B cell (primary cell): Measurements from ENCODE around the gene ATP8B3. TPM values are rescaled to one million over a fixed set of nuclear protein-coding genes. Genes with fewer than 3 reads are reported as not detected.

Experiments
- ATAC-seq: fragments of 200-7000 bp; cut with Tn5 transposase; one replicate; pipeline ENCODE4 v1.10.0; 2021; ENCODE audit warnings: low read depth, mild to moderate bottlenecking, moderate number of reproducible peaks, moderate library complexity
- CTCF ChIA-PET: fragments of 350-600 bp; sonication (Branson Sonifier 250); formaldehyde crosslinking; loops from one replicate; lab custom pipeline; 2021; ENCODE audit warnings: antibody characterized with exemption, inconsistent platforms; lab: Charles Lee
- POLR2A ChIA-PET: fragments of 350-600 bp; sonication (Branson Sonifier 250); formaldehyde crosslinking; loops from one replicate; lab custom pipeline; 2021; ENCODE audit warnings: antibody characterized with exemption; lab: Charles Lee
- DNase-seq: peaks from one replicate; pipeline ENCODE4 v3.0.0; 2013
- H2AFZ ChIP-seq: 2 replicates; pipeline ENCODE4 v1.6.1; 2012; ENCODE audit warnings: mild to moderate bottlenecking, low read depth, low read length; ENCODE audit not compliant: insufficient read depth, poor library complexity, severe bottlenecking
- H3K27ac ChIP-seq, 2 donors: 1 replicate in 1 of 2; 2 replicates in 1 of 2; pipeline ENCODE4 v1.5.1; 2012 to 2013; ENCODE audit warnings: low read length in 2 of 2, mild to moderate bottlenecking in 2 of 2, moderate library complexity in 1 of 2
- H3K27me3 ChIP-seq, 4 experiments: fragments of 200-600 bp in 1 of 4; sonication (generic) in 1 of 4; replicated peaks in 1 of 4; 1 replicate in 2 of 4; 2 replicates in 2 of 4; pipeline versions ENCODE4 v1.6.1 to v1.7.0; 2013 to 2016; ENCODE audit warnings: low read length in 3 of 4, mild to moderate bottlenecking in 2 of 4, mixed read lengths in 1 of 4, moderate library complexity in 1 of 4; ENCODE audit not compliant: insufficient read depth in 4 of 4, control insufficient read depth in 3 of 4; ENCODE audit errors: control extremely low read depth in 1 of 4
- H3K36me3 ChIP-seq, 2 experiments: replicated peaks in 1 of 2; 1 replicate in 1 of 2; 2 replicates in 1 of 2; pipeline versions ENCODE4 v1.6.1 to v1.7.1; 2013; ENCODE audit warnings: low read length in 1 of 2; ENCODE audit not compliant: insufficient read depth in 2 of 2, control insufficient read depth in 1 of 2; ENCODE audit errors: control extremely low read depth in 1 of 2, extremely low read depth in 1 of 2
- H3K4me1 ChIP-seq, 2 donors: fragments of 200-600 bp in 1 of 2; sonication (generic) in 1 of 2; 1 replicate in 1 of 2; 2 replicates in 1 of 2; pipeline versions ENCODE4 v1.5.1 to v1.6.1; 2013 to 2017; ENCODE audit warnings: low read length in 2 of 2; ENCODE audit not compliant: control insufficient read depth in 2 of 2, insufficient read depth in 2 of 2
- H3K4me2 ChIP-seq: replicated peaks from 2 replicates; pipeline ENCODE3; 2012; ENCODE audit warnings: mild to moderate bottlenecking, low read depth, low read length; ENCODE audit not compliant: poor library complexity, severe bottlenecking
- H3K4me3 ChIP-seq, 5 experiments: fragments of 200-600 bp in 1 of 5; sonication (generic) in 1 of 5; 1 replicate in 3 of 5; 2 replicates in 2 of 5; pipeline versions ENCODE4 v1.5.1 to v1.7.0; 2011 to 2016; ENCODE audit warnings: low read length in 4 of 5, mild to moderate bottlenecking in 4 of 5, low read depth in 2 of 5, control low read depth in 1 of 5, moderate library complexity in 1 of 5; ENCODE audit not compliant: insufficient read depth in 1 of 5; ENCODE audit errors: control extremely low read depth in 1 of 5, extremely low read depth in 1 of 5
- H3K79me2 ChIP-seq: fragments of 200-600 bp; sonication (generic); one replicate; pipeline ENCODE4 v1.6.0; 2016; ENCODE audit warnings: low read length; ENCODE audit not compliant: control insufficient read depth, insufficient read depth
- H3K9ac ChIP-seq: fragments of 200-600 bp; sonication (generic); 2 replicates; pipeline ENCODE4 v1.6.1; 2017; ENCODE audit warnings: mild to moderate bottlenecking, low read length, moderate library complexity
- H3K9me3 ChIP-seq, 3 donors: one replicate each; pipeline versions ENCODE4 v1.6.1 to v1.7.1; 2013; ENCODE audit warnings: low read length in 2 of 3; ENCODE audit not compliant: control insufficient read depth in 2 of 3, insufficient read depth in 1 of 3; ENCODE audit errors: control extremely low read depth in 1 of 3
- H4K20me1 ChIP-seq: 2 replicates; pipeline ENCODE4 v1.6.0; 2012; ENCODE audit warnings: mild to moderate bottlenecking, low read length; ENCODE audit not compliant: insufficient read depth, control insufficient read depth, poor library complexity, severe bottlenecking
- H3K27ac Mint-ChIP-seq: one replicate; pipeline ENCODE4 v1.8.0; 2021; ENCODE audit warnings: mixed read lengths
- H3K27me3 Mint-ChIP-seq: one replicate; pipeline ENCODE4 v1.8.0; 2021; ENCODE audit warnings: mixed read lengths
- H3K4me1 Mint-ChIP-seq: one replicate; pipeline ENCODE4 v1.8.0; 2021; ENCODE audit warnings: mixed read lengths
- H3K4me3 Mint-ChIP-seq: one replicate; pipeline ENCODE4 v1.8.0; 2021; ENCODE audit warnings: mixed read lengths
- H3K9me3 Mint-ChIP-seq: one replicate; pipeline ENCODE4 v1.8.0; 2022; ENCODE audit warnings: mixed read lengths; ENCODE audit not compliant: insufficient read depth
- CTCF ChIP-seq: fragments of 200-600 bp; IDR thresholded peaks from one replicate; pipeline ENCODE4 v1.8.0; 2022; ENCODE audit warnings: antibody characterized with exemption, mild to moderate bottlenecking
- EZH2 ChIP-seq: IDR thresholded peaks from 2 replicates; pipeline ENCODE4 v1.6.1; 2012; ENCODE audit warnings: borderline replicate concordance, low read depth, mild to moderate bottlenecking, moderate library complexity, low read length; ENCODE audit not compliant: insufficient read depth, poor library complexity, severe bottlenecking
- WGBS: methylation state at CpG from one replicate; pipeline ENCODE4 v1.1.5; 2013; ENCODE audit warnings: missing lambda C conversion rate; ENCODE audit not compliant: insufficient coverage; 5-methylcytosine and 5-hydroxymethylcytosine counted together
- intact Hi-C: fragments of 100-400 bp; cut with micrococcal nuclease; formaldehyde crosslinking; loops from one replicate; pipeline ENCODE4 v1.10.0; 2022
- polyA plus RNA-seq: library from polyadenylated mRNA; depleted of rRNA; stranded (reverse); fragments of >200 nt; gene quantifications from 2 replicates; pipeline ENCODE4 v1.2.3, GENCODE V29; 2012
- total RNA-seq, 2 donors: library from RNA; stranded (reverse); fragments of 120-200 nt in 1 of 2; gene quantifications; 1 replicate in 1 of 2; 2 replicates in 1 of 2; pipeline versions ENCODE4 v1.2.3 to v1.2.4, GENCODE V29; 2013 to 2022

The ATP8B3 gene
- total and polyA plus RNA-seq, 2 donors (not counting 1 experiment from before 2014, with no cell fraction given), result 0.89 to 5.1 TPM

GRCh38 chr19:1751367-1752008 is 60.6 kb downstream of the ATP8B3 start:
- Histone ChIP-seq H2AFZ (no peak overlapping the region), H3K9ac (no peak overlapping the region), H3K27ac (no peak overlapping the region), H4K20me1 (peaks cover 21% of the 10 kb centered on the region), H3K4me3 (no peak overlapping the region), H3K9me3 (peaks cover 0 to 74% (median 6%) of the 10 kb centered on the region in 3 donors), H3K36me3 (no peaks in the 10 kb centered on the region), H3K27me3 (peaks cover 0 to 86% (median 60%) of the 10 kb centered on the region in 4 experiments), H3K4me1 (peaks cover 75 to 81% of the 10 kb centered on the region in 2 donors), H3K79me2 (no peaks in the 10 kb centered on the region), H3K4me2 (no peak overlapping the region)
- ATAC-seq, result no peak
- Mint-ChIP-seq H3K4me3 (no peak overlapping the region), H3K27me3 (peaks cover 37% of the 10 kb centered on the region), H3K27ac (no peak overlapping the region), H3K9me3 (no peaks in the 10 kb centered on the region), H3K4me1 (peaks cover 33% of the 10 kb centered on the region)
- no peak for TF ChIP-seq EZH2
- TF ChIP-seq CTCF, result no peak
- POLR2A ChIA-PET, result interaction anchor here (0.6 kb wide), 1 partner anchor 11 kb away, joined by 4 read pairs; no protein-coding TSS in a partner anchor
- 20% methylated on average over 1 of the region's 16 CpGs for WGBS
- DNase-seq, result no peak
- intact Hi-C loops, result no loop called here
- CTCF ChIA-PET, result interaction anchor here (0.9 to 1.2 kb wide), 3 partner anchors 14 to 206 kb away, joined by 3 to 4 read pairs (median 3); no protein-coding TSS in a partner anchor
